ENCODE data around the gene G6PC1.

Gene G6PC1

DNA sequence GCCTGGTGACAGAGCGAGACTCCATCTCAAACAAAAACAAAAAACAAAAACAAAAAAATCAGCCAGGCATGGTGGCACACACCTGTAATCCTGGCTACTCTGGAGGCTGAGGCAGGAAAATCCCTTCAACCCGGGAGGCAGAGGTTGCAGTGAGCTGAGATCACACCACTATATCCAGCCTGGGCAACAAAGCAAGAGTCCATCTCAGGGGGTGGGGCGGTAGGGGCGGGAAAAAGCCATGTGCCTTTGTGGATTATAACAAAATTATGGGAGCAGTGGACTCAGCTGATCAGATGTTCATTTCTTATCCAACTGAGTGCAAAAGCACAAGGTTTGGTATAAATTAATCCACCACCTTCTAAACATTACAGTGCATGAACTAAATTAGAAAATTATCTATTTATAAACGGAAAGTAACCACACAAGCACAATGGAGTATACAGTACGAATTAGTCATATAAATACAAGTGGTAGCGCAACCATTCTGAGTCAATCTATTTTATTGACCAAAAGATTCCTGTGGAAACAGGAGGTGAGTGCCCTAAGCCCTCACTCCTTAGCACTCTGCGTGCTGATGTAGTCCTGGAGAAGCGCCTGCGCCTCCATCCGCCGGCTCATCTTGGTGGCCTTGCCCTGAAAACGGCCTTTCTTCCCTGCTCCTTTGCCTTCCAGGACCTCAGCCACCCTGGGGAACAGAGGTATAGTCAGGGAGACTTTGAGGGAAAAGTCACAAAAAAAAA is 49.6 kb downstream of the G6PC1 start:
- DNase-seq = no peak

Measured in activated CD8-positive, alpha-beta memory T cell treated with anti-CD3 and anti-CD28 coated beads, Interleukin-2, amount 50 U/mL, for 48 hours (primary cell).